Stimulated activated effector memory CD8-positive, alpha-beta T cell treated with anti-CD3 and anti-CD28 coated beads, Interleukin-12 subunit alpha, Interleukin-12 subunit beta, amount 100 ng/mL, for 72 hours (primary cell): ENCODE measurements around the gene PYDC2.

Source experiments
- ATAC-seq: fragments of 150-1000 bp; cut with Tn5 transposase; 2 replicates; pipeline ENCODE4 v1.10.0; 2021
- DNase-seq, 2 donors: peaks; one replicate each; pipeline ENCODE4 v3.0.0; 2021 to 2022; ENCODE audit warnings: low spot score in 2 of 2
- H3K27ac Mint-ChIP-seq: one replicate; pipeline ENCODE4 v1.8.0; 2022; ENCODE audit warnings: mild to moderate bottlenecking, mixed read lengths
- H3K36me3 Mint-ChIP-seq: one replicate; pipeline ENCODE4 v1.8.0; 2022; ENCODE audit warnings: mild to moderate bottlenecking, mixed read lengths
- H3K4me1 Mint-ChIP-seq: one replicate; pipeline ENCODE4 v1.8.0; 2022; ENCODE audit warnings: mixed read lengths
- H3K4me3 Mint-ChIP-seq: one replicate; pipeline ENCODE4 v1.8.0; 2022; ENCODE audit warnings: mild to moderate bottlenecking, mixed read lengths
- H3K9me3 Mint-ChIP-seq: one replicate; pipeline ENCODE4 v1.8.0; 2022; ENCODE audit warnings: mixed read lengths

The PYDC2 gene

DNA sequence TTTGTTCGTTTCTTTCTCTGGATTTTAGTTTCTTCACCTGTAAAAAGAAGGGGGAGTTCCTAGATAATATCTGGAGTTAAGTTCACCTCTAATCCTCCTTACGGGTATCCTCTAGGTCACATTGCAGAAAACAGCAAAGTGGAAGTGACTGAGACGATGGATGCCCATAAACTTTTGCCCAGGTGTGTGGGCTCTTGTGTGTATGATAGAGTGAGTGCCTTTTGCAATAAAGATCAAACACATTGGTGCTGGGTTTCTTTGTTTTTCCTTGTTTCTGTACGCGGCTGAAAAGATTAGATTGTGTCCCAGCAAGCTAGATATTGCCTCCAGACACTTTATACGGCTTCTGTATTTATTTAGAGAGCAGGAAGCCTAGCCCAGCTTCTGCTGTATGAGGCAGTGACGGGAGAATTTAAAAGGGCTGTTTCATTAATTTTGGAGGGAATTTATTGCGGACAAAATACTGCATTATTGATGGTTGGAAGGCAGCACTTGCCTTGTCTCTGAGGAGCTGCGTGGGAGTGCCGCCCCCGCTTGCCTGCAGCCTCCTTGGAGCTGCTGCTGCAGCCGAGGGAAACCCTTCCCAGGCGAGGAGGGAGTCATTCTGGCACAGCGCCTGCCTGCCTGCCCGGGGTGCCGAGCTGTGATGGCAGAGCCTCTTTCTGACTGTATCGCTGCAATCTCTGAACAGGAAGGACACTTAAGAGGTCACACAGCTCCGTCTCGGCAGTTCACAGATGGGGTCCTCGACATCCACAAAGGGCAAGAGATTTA is 38.5 kb downstream of the PYDC2 start:
- Mint-ChIP-seq H3K27ac (no peak overlapping the region), H3K36me3 (no peaks in the 10 kb centered on the region), H3K4me3 (no peak overlapping the region), H3K4me1 (no peaks in the 10 kb centered on the region), H3K9me3 (no peaks in the 10 kb centered on the region)
- no peak for ATAC-seq
- no peak for DNase-seq

DNA sequence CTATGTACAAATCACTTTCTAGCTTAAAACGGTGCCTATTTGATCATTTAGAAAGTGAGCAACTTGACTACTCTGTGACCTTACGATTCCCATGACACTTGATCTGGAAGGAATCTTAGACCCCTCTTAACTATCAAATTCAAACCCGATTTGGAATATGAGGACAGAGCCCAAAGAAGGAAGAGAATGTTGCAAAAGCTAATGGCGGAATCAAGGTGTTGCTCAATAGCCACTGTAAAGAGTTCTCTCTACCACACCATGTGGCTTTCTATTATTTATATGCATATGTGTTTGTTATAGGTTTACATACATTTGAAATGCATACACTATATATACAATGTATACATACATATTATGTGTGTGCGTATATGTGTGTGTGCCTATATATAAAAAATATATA is 39.9 kb downstream of the PYDC2 start:
- Mint-ChIP-seq H3K36me3 (no peaks in the 10 kb centered on the region), H3K4me1 (no peaks in the 10 kb centered on the region), H3K9me3 (no peaks in the 10 kb centered on the region), H3K4me3 (no peak overlapping the region), H3K27ac (no peak overlapping the region)
- ATAC-seq, result no peak
- no peak for DNase-seq

DNA sequence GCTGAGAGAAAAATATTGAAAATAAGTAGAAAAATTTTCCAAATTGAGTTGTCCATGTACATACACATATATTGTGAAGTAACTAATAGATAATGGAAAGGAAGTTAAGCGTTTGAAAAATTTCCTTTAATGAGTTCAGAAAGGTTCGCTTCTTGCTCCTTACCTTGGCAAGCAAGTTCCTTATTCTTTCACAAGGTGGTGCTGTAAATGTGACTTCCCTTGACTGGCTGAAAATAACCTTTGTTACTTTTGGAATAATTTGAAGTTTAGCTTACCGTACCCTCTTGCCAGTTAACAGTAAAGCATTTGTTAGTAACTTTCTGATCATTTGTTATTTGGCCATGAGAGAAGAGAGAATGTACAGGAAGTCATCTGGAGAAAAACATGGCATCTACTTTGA is 41.6 kb downstream of the PYDC2 start:
- no peak for DNase-seq
- Mint-ChIP-seq H3K4me1 (no peaks in the 10 kb centered on the region), H3K4me3 (no peak overlapping the region), H3K9me3 (peaks cover 4% of the 10 kb centered on the region), H3K36me3 (no peaks in the 10 kb centered on the region), H3K27ac (no peak overlapping the region)
- no peak for ATAC-seq

DNA sequence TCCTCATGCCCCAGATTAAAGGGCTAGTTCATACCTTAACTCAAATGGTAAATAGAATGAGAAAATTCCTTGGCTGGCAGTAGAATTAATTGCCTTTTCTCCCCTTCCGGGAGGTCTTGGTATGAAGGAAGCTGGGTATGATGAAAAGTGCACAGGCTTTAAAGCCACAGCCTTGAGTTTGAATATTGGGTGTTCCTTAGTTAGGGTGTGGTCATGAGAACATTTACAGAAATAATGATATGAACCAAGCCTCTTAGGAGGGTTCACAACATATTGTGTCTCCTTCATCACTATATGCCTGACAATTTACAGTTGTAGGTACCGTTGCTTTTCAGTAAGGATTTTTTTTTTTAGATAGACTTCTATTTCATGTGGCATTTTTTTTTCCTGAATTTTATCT is 48.1 kb downstream of the PYDC2 start:
- no peak overlapping the region for H3K27ac Mint-ChIP-seq
- no peaks in the 10 kb centered on the region for H3K36me3 Mint-ChIP-seq
- DNase-seq, result no peak
- H3K9me3 Mint-ChIP-seq, result peaks cover 7% of the 10 kb centered on the region
- no peaks in the 10 kb centered on the region for H3K4me1 Mint-ChIP-seq
- no peak overlapping the region for H3K4me3 Mint-ChIP-seq
- ATAC-seq, result no peak
